ENCODE results near the gene EML1.

GRCh38 chr14:99958380-99958779, 165.2 kb downstream of the EML1 start:
- TF ChIP-seq POLR2AphosphoS5 (IDR thresholded peaks at IDR 0.05) (no peak), POLR2A (IDR thresholded peaks at IDR 0.05) (no peak)

All from spleen (tissue), 3 donors.